CD4-positive, alpha-beta T cell treated with Interleukin-17A for 4 hours (primary cell): Measurements from ENCODE around the gene DACT2.
"Not testable (repeated sequence)": the region's sequence is repeated elsewhere in the genome, so short reads cannot be mapped to it uniquely, and the experiment has no call there.

Experiments
- DNase-seq: peaks from one replicate; pipeline ENCODE4 v3.0.0-alpha.2; 2020; ENCODE audit warnings: mixed read lengths

The DACT2 gene

GRCh38 chr6:168280020-168280898 is 39.3 kb downstream of the DACT2 start:
- no peak for DNase-seq

- DNase-seq: no peak
These were observed 40.1 kb downstream of the DACT2 start for GRCh38 chr6:168279403-168279935.

DNA sequence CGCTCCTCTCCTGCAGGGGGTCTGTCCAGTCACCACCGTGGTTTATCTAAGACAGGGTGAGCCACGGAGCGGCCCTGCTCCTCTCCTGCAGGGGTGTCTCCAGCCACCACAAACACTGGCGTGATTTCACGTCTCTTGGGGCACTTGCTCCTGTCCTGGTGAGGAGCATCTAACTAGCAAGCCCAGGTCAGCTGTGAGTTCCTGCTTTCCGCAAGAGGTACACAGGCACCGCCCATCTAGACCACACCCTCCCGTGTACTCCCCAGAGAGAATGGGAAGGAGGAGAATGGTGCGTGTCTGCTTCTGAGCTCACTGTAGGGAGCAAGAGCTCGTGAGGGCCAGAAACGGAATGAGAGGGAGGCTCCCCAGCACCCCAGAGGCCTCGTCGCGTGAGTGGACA is 40.7 kb downstream of the DACT2 start:
- DNase-seq: no peak

DNA sequence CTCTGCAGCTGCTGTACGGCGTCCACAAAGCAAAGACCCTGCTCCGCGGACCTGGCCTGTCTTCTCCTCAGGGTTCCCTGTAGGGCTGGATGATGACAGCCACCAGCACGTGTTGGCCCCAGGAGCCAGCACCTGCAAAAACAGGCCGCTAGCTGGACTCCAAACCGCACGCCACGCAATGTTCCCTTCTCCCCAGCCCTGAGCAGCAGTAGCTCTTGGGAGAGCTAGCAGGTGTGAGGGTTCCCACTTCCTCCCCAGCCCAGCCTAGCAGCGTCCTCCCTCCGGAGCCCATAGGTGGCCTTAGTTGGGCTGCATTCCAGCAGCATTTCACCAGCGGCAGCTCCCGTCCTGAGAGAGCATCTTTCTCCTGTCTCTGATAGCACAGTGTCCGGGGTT is 42.3 kb downstream of the DACT2 start:
- DNase-seq: no peak

DNA sequence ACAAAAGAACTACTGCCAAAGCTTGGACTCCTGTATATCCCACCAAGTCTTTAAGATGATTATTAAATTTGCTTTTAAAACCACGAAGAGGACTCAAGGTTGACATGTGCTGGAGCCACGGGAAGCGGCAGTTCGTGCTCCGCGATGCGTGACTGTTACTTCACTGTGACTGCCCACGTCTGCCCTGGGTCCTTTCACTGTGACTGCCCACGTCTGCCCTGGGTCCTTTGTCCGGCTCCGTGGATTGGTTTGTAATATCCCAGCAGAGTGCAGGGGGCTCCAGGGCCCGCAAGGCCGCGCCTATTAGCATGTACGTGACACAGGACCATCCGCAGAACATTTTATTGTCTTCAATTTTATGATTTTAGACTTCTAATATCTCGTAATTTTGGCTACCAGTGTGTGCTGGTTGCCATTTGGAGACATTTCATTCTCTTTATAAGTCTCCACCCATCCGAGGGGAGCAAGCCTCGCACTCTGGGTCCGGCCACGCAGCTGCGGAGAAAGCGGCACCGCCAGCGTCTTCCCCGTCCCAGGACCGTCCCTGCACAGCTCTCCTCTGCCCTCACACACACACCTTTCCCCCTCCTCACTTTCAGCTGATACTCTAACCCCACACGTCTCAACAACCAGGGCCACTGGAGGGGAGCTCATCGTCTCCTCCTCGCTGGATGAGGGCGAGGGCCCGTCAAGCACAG is 42.9 kb downstream of the DACT2 start:
- DNase-seq: no peak

GRCh38 chr6:168275168-168275567 is 44.4 kb downstream of the DACT2 start:
- no peak for DNase-seq

GRCh38 chr6:168274037-168274952 is 45.3 kb downstream of the DACT2 start:
- no peak for DNase-seq

DNA sequence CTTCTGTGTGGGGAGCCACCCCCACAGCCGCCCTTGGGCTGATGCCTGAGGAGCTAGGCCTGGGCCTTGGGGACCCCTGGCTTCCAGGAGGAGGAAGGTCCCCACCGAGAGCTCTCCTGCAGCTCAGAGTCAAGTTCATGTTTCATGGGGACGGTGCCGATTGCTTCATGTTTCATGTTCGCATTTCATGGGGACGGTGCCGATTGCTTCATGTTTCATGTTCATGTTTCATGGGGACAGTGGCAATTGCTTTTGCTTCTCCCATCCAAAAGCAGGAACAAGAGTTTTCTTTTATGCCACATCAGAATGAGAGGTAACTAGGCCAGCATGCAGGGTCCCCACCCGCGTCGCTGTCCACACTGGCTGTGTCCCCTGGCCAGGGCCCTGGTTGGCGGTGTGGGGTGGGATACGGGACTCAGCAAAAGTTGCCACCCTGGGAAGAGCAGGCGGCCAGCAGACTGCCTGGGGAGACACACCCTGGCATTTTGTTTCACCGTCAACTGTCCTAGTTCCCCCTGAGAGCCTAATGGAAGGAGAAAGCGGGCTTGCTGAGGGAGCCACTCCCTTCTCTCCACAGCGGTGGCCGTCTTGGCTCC is 46.0 kb downstream of the DACT2 start:
- DNase-seq: no peak

DNA sequence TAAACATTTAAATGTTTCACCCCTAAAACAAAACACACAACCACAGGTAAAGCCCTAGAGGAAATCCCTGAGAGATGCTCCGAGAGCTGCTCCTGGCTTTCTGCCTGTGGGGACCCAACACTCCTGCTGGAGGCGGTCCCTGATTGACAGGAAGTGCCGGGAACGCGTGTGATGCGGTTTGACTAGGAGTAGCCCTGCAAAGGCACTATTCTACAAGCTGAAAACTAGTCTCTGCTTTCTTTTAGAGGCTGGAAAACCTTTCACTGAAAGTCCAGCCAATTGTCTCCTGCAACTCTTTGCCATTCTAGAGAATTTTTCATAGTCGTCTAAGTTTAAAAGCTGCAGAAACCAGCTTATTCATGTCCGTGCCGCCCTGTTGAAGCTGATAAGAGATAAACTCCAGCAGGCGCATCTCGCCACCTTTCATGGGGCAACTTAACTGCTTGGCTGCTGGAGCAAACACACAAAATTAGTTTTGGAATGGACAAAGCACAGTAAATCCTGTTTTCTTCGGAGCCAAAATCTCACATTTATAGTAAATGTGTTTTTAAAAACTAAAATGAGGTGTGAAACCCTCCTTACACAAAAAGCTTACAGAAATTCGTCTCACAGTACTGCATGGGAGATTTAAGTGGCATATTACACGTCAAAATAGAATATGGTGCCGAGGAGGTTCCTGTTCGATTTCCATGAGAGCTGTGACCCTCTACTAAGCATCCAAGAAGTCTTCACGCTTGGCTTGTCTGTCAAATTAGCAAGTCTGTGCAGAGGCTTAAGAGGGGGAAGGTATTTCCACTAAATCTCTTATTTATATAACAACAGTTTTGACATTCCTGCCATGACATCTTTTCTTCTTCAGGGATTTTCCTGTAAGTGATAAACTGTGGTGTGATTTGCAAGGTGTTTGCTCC is 46.9 kb downstream of the DACT2 start:
- no peak for DNase-seq

GRCh38 chr6:168270274-168271172 is 49.1 kb downstream of the DACT2 start:
- no peak for DNase-seq

DNA sequence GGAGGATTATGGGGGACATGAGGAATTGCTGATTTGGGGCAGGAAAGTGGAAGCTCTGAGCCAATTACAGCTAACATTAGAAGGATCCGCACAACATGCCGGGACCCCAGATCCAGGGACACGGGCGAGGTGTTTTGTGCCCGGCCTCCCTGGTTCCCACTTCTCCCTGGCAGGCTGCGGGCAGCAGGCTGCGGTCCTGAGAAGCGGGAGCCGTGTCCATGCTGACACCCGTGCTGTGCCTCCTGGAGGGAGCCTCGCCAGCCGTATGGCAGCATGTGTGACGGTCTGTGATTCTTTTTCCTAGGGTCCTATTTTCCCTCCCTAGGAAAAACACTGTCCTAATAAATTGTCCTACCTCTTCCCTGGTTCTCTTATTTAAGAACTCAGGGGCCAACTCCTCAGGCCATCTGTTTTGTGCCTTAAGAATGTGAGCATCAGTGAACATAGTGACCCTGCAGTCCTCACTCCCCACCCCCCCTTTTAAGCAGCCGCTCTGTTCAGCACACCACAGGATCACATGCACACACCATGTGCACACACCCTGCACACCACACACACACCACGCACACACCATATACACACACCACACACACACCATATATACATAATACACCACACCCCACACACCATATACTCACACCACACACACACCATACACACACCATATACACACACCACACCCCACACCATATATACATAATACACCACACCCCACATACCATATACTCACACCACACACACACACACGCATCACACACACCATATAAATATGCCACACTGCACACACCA is 49.9 kb downstream of the DACT2 start:
- DNase-seq: no peak

- no peak for DNase-seq
These were observed 50.8 kb downstream of the DACT2 start for GRCh38 chr6:168268755-168269154.

DNA sequence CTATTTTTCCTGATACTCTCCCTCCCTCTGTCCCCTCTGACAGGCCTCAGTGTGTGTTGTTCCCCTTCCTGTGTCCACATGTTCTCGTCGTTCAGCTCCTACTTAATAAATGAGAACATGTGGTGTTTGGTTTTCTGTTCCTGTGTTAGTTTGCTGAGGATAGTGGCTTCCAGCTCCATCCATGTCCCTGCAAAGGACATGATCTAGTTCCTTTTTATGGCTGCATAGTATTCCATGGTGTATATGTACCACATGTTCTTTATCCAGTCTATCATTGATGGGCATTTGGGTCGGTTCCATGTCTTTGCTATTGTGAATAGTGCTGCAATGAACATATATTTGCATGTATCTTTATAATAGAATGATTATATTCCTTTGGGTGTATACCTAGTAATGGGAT is 51.8 kb downstream of the DACT2 start:
- DNase-seq: not testable (repeated sequence)

DNA sequence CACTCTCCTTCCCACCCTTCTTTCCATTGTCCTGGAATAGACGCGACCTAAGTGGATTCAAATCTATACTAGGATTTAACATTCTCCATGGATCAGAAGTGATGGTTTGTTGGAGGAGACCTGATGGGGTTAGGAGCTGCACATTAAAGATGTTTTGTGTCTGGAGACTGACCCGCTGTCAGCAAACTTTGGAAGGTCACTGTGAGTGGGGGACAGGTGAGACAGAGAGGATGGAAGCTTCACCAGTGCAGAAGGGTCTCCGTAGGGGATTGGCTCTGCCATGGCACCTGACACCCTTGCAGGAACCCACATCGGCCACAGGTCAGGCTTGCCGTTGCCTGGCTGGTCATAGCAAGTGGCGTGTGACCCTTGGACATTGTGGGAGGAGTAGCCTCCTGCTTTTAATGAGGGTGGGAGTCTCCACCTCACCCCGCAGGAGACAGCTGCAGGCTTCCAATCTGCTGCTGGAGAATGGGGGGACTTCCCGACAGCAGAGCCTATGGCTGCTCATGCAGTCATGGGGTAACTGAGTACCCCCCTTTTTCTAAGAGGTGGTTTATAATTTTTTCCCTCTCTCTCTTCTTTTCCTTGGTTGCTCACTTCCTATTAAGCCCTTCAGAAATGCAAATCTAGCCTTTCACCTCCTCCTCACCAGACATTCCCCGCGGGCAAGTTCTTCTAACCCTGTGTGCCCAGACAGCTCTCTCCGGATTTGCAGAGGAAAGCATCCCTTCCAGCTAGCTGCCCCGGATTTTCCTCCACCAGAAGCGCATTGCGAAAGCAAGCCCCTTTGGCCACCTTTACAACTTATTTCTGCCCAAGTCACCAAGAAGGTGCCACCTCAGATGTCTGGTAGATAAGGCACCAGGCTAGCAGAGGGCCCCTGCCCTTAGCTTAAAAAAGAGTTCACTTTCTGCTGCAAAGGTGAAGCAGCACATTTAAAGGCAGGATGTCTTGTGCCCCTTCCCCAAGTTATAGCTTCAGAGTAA is 53.5 kb downstream of the DACT2 start:
- no peak for DNase-seq

- no peak for DNase-seq
These were observed 54.2 kb downstream of the DACT2 start for GRCh38 chr6:168265394-168265793.

DNA sequence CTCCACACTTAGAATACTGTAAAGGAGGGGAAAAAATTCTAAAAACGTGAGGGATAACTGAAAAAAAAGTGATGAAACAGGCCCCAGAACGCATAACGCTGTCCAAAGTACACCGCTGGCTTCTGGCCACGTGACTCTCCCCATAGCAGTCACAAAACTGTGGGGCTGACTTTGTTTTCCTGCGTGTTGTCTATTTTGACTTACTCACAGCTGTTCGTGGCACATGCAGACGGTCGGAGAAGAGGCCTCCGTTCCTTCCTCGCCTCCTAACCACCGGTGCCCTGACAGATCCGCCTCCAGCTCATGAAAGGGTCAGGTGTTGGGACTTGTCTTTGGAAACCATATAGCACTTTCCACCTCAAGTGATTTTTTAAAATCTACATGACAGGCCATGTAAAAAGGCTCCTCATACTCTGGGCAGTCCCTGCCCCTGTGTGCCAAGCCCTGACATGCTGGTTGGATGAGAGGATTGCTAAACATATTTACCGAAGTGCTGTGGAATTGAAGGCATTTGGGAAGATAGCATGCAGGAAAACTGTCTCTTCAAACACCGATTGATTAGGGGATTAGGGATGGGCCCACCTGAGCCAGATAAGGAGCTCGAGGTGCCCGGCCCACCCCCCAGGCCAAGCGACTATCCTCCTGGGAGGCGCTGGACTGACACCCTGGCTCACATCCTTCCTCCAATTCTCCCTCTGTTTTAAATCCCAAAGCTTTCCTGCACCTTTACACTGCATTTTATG is 54.8 kb downstream of the DACT2 start:
- DNase-seq: no peak

- DNase-seq: no peak
These were observed 56.1 kb downstream of the DACT2 start for GRCh38 chr6:168263351-168263905.
